Hepatocyte (in vitro differentiated cells): ENCODE measurements around the gene FBXO42. TPM values are rescaled to one million over a fixed set of nuclear protein-coding genes. Genes with fewer than 3 reads are reported as not detected.

ENCODE experiments used
- DNase-seq: peaks from one replicate; pipeline ENCODE4 v3.0.0-alpha.2; 2016; ENCODE audit warnings: low spot score
- H2AFZ ChIP-seq: fragments of 200-600 bp; sonication (generic); 2 replicates; pipeline ENCODE4 v1.6.0; 2016; ENCODE audit warnings: antibody characterized with exemption, mild to moderate bottlenecking
- H3K27ac ChIP-seq: fragments of 200-600 bp; sonication (generic); 2 replicates; pipeline ENCODE4 v1.5.1; 2016; ENCODE audit warnings: mild to moderate bottlenecking
- H3K27me3 ChIP-seq: fragments of 200-600 bp; sonication (generic); 2 replicates; pipeline ENCODE4 v1.6.1; 2016
- H3K36me3 ChIP-seq: fragments of 200-600 bp; sonication (generic); replicated peaks from 2 replicates; pipeline ENCODE4 v1.5.1; 2016; ENCODE audit warnings: low read depth; ENCODE audit not compliant: insufficient read depth
- H3K4me1 ChIP-seq: fragments of 200-600 bp; sonication (generic); 2 replicates; pipeline ENCODE4 v1.5.1; 2016; ENCODE audit warnings: mild to moderate bottlenecking, moderate library complexity; ENCODE audit not compliant: insufficient read depth
- H3K4me2 ChIP-seq: fragments of 200-600 bp; sonication (generic); 2 replicates; pipeline ENCODE4 v1.6.0; 2016
- H3K4me3 ChIP-seq: fragments of 200-600 bp; sonication (generic); 2 replicates; pipeline ENCODE4 v1.5.1; 2016; ENCODE audit warnings: mild to moderate bottlenecking
- H3K79me2 ChIP-seq: fragments of 200-600 bp; sonication (generic); 2 replicates; pipeline ENCODE4 v1.6.0; 2017; ENCODE audit warnings: mild to moderate bottlenecking
- H3K9me2 ChIP-seq: fragments of 200-600 bp; sonication (generic); replicated peaks from 2 replicates; pipeline ENCODE4 v1.6.0; 2017; ENCODE audit warnings: mild to moderate bottlenecking; ENCODE audit not compliant: insufficient read depth
- H3K9me3 ChIP-seq: fragments of 200-600 bp; sonication (generic); 2 replicates; pipeline ENCODE4 v1.5.1; 2016; ENCODE audit warnings: low read depth, mild to moderate bottlenecking
- H4K20me1 ChIP-seq: fragments of 200-600 bp; sonication (generic); 2 replicates; pipeline ENCODE4 v1.6.0; 2016; ENCODE audit warnings: mild to moderate bottlenecking; ENCODE audit not compliant: insufficient read depth, poor library complexity, severe bottlenecking
- EZH2 ChIP-seq: fragments of 200-600 bp; sonication (generic); IDR thresholded peaks from 2 replicates; pipeline ENCODE4 v1.6.1; 2016; ENCODE audit warnings: antibody characterized with exemption, mild to moderate bottlenecking, borderline replicate concordance
- EZH2phosphoT487 ChIP-seq: fragments of 200-600 bp; sonication (generic); IDR thresholded peaks from one replicate; pipeline ENCODE4 v1.6.1; 2018; ENCODE audit warnings: antibody characterized with exemption, mild to moderate bottlenecking, low read depth, moderate library complexity; ENCODE audit not compliant: unreplicated experiment, severe bottlenecking
- WGBS: methylation state at CpG from one replicate; pipeline ENCODE4 v1.1.6; 2016; ENCODE audit warnings: low lambda C conversion rate; ENCODE audit errors: missing lambda C conversion rate; 5-methylcytosine and 5-hydroxymethylcytosine counted together
- polyA plus RNA-seq: library from polyadenylated mRNA; unstranded; fragments of >200 nt; fragmentation: Nextera tagmentation; extraction: Ambion mirVana; gene quantifications from 2 replicates; pipeline ENCODE4 v1.2.1, GENCODE V29; 2016
- total RNA-seq: library from RNA; depleted of rRNA; stranded (reverse); fragments of >200 nt; gene quantifications from 2 replicates; pipeline ENCODE4 v1.2.3, GENCODE V29; 2014
- TF ChIP-seq, protein P1 (sequence below): fragments of 200-600 bp; sonication (generic); IDR thresholded peaks from 2 replicates; pipeline ENCODE4 v1.5.1; 2016; ENCODE audit warnings: antibody characterized with exemption, mild to moderate bottlenecking; ENCODE audit not compliant: poor library complexity

Gene FBXO42
- total and polyA plus RNA-seq, 2 experiments from 2014 or later = 19.5 to 21.1 TPM

DNA sequence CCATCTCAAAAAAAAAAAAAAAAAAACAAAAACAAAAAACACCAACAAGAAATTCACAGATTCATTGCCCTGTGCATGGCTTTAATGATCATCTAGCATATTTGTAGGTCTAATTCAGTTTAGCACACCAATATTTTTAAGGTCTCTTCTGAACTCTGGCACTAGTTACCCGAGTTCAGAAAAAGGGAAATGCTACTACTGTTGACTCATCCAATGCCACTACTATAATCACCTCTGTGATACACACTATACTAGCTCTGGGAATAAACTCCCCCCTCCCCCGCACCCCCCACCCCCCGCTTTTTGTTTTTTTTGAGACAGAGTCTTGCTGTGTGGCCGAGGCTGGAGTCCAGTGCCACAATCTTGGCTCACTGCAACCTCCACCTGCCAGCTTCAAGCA lies 55.6 kb downstream of the FBXO42 start:
- Histone ChIP-seq H4K20me1 (no peaks in the 10 kb centered on the region), H3K4me1 (no peaks in the 10 kb centered on the region), H3K79me2 (peaks cover 18% of the 10 kb centered on the region), H3K9me2 (no peaks in the 10 kb centered on the region), H3K4me2 (no peak overlapping the region), H3K9me3 (no peaks in the 10 kb centered on the region), H3K4me3 (no peak overlapping the region), H3K36me3 (no peaks in the 10 kb centered on the region), H3K27me3 (no peaks in the 10 kb centered on the region), H2AFZ (no peak overlapping the region), H3K27ac (no peak overlapping the region)
- DNase-seq = no peak
- TF ChIP-seq, protein P1, sequence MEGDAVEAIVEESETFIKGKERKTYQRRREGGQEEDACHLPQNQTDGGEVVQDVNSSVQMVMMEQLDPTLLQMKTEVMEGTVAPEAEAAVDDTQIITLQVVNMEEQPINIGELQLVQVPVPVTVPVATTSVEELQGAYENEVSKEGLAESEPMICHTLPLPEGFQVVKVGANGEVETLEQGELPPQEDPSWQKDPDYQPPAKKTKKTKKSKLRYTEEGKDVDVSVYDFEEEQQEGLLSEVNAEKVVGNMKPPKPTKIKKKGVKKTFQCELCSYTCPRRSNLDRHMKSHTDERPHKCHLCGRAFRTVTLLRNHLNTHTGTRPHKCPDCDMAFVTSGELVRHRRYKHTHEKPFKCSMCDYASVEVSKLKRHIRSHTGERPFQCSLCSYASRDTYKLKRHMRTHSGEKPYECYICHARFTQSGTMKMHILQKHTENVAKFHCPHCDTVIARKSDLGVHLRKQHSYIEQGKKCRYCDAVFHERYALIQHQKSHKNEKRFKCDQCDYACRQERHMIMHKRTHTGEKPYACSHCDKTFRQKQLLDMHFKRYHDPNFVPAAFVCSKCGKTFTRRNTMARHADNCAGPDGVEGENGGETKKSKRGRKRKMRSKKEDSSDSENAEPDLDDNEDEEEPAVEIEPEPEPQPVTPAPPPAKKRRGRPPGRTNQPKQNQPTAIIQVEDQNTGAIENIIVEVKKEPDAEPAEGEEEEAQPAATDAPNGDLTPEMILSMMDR = no peak
- no peak for TF ChIP-seq EZH2
- TF ChIP-seq EZH2phosphoT487 = no peak
- WGBS = 98% methylated on average over 4 of the region's 4 CpGs

DNA sequence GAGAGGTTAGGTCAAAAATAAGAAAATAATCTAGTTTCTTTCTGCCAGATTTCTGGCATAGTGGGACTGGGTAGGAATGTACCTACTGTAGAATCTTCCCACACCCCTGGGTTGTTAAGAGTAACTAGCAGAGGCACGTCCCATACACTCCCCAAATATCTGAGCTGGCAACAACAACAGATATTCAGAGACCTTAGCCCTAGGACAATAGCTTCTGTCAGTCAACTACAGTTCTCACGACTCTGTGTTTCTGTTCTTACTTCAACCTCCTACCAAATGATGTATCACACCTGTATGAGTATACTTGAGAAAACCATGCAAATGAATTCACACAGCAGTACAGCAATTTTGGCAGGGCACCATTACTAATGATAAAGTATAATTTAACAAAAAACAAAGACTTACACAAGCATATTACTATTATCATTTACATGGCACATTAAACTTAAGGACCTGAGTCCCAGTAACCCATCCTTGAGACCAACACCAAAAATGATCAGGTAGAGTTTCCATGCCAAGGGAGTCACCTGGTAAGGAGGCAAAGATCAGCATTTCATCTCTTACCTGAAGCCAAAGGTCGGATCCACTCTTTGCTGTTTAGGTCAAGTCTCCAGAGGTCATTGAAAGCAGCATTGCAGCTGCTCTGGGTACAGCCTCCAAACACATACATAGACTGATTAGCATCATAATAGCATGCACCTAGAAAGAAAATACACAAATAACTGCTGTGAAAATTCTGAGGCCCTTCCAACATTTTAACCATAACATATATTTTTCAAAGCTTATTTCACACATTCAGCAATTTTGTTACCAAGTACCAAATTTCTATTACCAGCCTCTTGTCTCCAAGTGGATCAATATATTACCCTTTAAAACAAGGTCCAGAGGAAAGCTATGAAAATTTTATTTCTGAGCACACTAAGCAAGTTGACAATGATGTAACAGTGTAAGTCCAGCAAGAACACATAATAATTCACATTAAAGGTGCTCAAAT lies 57.8 kb downstream of the FBXO42 start:
- no peak overlapping the region for H2AFZ ChIP-seq
- H3K79me2 ChIP-seq = peaks cover 18% of the 10 kb centered on the region
- H3K9me3 ChIP-seq = no peaks in the 10 kb centered on the region
- TF ChIP-seq EZH2phosphoT487 (no peak), EZH2 (no peak)
- TF ChIP-seq, protein P1 = no peak
- H3K4me3 ChIP-seq = no peak overlapping the region
- no peaks in the 10 kb centered on the region for H3K4me1 ChIP-seq
- no peak overlapping the region for H3K27ac ChIP-seq
- H3K4me2 ChIP-seq = no peak overlapping the region
- WGBS = 88% methylated on average over 3 of the region's 3 CpGs
- no peaks in the 10 kb centered on the region for H3K36me3 ChIP-seq
- no peaks in the 10 kb centered on the region for H3K27me3 ChIP-seq
- DNase-seq = no peak
- H3K9me2 ChIP-seq = no peaks in the 10 kb centered on the region
- no peaks in the 10 kb centered on the region for H4K20me1 ChIP-seq

DNA sequence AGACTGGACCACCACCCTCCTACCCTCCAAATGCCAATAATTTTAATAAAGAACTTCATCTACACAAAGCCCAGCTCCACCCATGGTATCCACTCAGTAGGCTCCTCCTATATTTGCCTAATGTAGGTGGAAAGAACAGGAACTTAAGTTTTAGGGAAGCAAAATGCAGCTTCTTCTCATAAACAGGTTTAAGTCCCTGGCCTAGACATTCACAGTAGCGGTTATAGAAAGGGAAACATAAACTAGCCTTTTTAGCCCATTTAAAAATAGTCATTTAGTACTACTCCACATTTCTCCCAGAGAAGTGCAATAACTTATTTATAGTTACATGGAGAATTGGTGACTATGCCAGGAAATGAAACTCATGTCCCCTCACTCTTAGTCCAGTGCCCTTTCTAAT lies 58.7 kb downstream of the FBXO42 start:
- no peaks in the 10 kb centered on the region for H3K36me3 ChIP-seq
- no peak overlapping the region for H2AFZ ChIP-seq
- no peaks in the 10 kb centered on the region for H3K27me3 ChIP-seq
- H3K79me2 ChIP-seq = peaks cover 18% of the 10 kb centered on the region
- no peak overlapping the region for H3K4me3 ChIP-seq
- no peaks in the 10 kb centered on the region for H3K9me2 ChIP-seq
- H3K9me3 ChIP-seq = no peaks in the 10 kb centered on the region
- no peak for TF ChIP-seq EZH2
- TF ChIP-seq, protein P1 = no peak
- no peak for TF ChIP-seq EZH2phosphoT487
- H3K4me2 ChIP-seq = no peak overlapping the region
- WGBS = 94% methylated on average over 1 of the region's 1 CpG
- DNase-seq = no peak
- no peaks in the 10 kb centered on the region for H3K4me1 ChIP-seq
- H3K27ac ChIP-seq = no peak overlapping the region
- no peaks in the 10 kb centered on the region for H4K20me1 ChIP-seq
